Liver (tissue), 3 donors: Measurements from ENCODE around the gene DPM3.

Experiments
- GABPA ChIP-seq, 2 donors: IDR thresholded peaks in 1 of 2; conservative IDR thresholded peaks in 1 of 2; 2 replicates each; pipeline ENCODE4 v1.6.1; 2016; ENCODE audit warnings: antibody characterized with exemption in 2 of 2, mild to moderate bottlenecking in 1 of 2, moderate library complexity in 1 of 2
- HNF4A ChIP-seq, 2 donors: conservative IDR thresholded peaks; 2 replicates each; pipeline ENCODE4 v1.6.1; 2016; ENCODE audit warnings: antibody characterized with exemption in 2 of 2, mild to moderate bottlenecking in 2 of 2
- HNF4G ChIP-seq: IDR thresholded peaks from 2 replicates; pipeline ENCODE4 v1.6.1; 2016; ENCODE audit warnings: antibody characterized with exemption
- JUND ChIP-seq, 2 donors: IDR thresholded peaks; 2 replicates each; pipeline ENCODE4 v1.6.1; 2016; ENCODE audit warnings: antibody characterized with exemption in 2 of 2
- RAD21 ChIP-seq, 2 donors: IDR thresholded peaks; 2 replicates each; pipeline ENCODE4 v1.6.1; 2016; ENCODE audit warnings: antibody characterized with exemption in 2 of 2, mild to moderate bottlenecking in 2 of 2
- SP1 ChIP-seq: IDR thresholded peaks from 2 replicates; pipeline ENCODE4 v1.6.1; 2018; ENCODE audit warnings: antibody characterized with exemption, mild to moderate bottlenecking
- TAF1 ChIP-seq: conservative IDR thresholded peaks from 2 replicates; pipeline ENCODE4 v1.6.1; 2016; ENCODE audit warnings: antibody characterized with exemption, mild to moderate bottlenecking
- YY1 ChIP-seq: IDR thresholded peaks from 2 replicates; pipeline ENCODE4 v1.6.1; 2016; ENCODE audit warnings: antibody characterized with exemption, mild to moderate bottlenecking
- TF ChIP-seq, protein P1 (sequence below): fragments of 150-350 bp; IDR thresholded peaks from 2 replicates; pipeline ENCODE4 v1.5.1; 2017; ENCODE audit warnings: improper control_type of control experiment, low read depth, low read length; ENCODE audit not compliant: missing input control
- TF ChIP-seq, protein P2 (sequence below): IDR thresholded peaks from 2 replicates; pipeline ENCODE4 v1.6.1; 2016; ENCODE audit warnings: antibody characterized with exemption
- TF ChIP-seq, protein P3 (sequence below): IDR thresholded peaks from 2 replicates; pipeline ENCODE4 v1.6.1; 2016; ENCODE audit warnings: antibody characterized with exemption
- TF ChIP-seq, protein P4 (sequence below): IDR thresholded peaks from 2 replicates; pipeline ENCODE4 v1.6.1; 2016; ENCODE audit warnings: antibody characterized with exemption, mild to moderate bottlenecking
- donor health status: healthy.
- donor health status: healthy.

DNA sequence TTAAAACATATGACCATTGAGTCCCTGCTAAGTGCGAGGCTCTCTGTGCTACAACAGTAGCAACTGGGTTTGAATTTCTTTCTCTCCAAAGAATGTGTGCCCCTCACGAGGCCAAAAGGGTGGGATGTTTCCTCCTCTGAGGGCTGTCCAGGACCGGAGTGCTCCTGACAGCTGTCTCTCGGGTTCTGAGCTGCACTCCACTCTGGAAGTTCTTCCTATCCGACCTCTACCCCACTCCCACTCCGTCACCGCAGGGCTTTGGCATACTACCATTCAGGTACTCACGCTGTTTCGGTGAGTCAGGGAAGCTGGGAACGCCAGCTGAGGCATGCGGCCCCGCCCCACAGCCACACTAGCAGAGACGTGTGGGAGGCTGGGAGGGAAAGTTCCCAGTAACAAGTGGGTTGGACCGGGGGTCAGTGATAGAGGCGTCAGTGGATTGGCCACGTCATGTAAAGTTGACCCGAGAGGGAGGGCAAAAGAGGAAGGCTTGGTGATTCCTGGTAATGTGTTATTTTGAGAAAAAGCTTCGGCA lies 5.4 kb downstream of the DPM3 start:
- TF ChIP-seq SP1 (peak; percentile 75), RAD21 (IDR thresholded peaks at IDR 0.05) (peak in 1 of 2 donors; percentile 41), JUND (IDR thresholded peaks at IDR 0.05) (peak; percentile 41 to 80), YY1 (peak; percentile 65), TAF1 (no peak), HNF4G (peak; percentile 11), HNF4A (conservative IDR thresholded peaks at IDR 0.05) (peak; percentile 65 to 83), GABPA (IDR thresholded peaks at IDR 0.05 in 1 of 2, conservative IDR thresholded peaks at IDR 0.05 in 1 of 2) (no peak)
- TF ChIP-seq, protein P1, sequence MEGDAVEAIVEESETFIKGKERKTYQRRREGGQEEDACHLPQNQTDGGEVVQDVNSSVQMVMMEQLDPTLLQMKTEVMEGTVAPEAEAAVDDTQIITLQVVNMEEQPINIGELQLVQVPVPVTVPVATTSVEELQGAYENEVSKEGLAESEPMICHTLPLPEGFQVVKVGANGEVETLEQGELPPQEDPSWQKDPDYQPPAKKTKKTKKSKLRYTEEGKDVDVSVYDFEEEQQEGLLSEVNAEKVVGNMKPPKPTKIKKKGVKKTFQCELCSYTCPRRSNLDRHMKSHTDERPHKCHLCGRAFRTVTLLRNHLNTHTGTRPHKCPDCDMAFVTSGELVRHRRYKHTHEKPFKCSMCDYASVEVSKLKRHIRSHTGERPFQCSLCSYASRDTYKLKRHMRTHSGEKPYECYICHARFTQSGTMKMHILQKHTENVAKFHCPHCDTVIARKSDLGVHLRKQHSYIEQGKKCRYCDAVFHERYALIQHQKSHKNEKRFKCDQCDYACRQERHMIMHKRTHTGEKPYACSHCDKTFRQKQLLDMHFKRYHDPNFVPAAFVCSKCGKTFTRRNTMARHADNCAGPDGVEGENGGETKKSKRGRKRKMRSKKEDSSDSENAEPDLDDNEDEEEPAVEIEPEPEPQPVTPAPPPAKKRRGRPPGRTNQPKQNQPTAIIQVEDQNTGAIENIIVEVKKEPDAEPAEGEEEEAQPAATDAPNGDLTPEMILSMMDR: no peak
- TF ChIP-seq, protein P2, sequence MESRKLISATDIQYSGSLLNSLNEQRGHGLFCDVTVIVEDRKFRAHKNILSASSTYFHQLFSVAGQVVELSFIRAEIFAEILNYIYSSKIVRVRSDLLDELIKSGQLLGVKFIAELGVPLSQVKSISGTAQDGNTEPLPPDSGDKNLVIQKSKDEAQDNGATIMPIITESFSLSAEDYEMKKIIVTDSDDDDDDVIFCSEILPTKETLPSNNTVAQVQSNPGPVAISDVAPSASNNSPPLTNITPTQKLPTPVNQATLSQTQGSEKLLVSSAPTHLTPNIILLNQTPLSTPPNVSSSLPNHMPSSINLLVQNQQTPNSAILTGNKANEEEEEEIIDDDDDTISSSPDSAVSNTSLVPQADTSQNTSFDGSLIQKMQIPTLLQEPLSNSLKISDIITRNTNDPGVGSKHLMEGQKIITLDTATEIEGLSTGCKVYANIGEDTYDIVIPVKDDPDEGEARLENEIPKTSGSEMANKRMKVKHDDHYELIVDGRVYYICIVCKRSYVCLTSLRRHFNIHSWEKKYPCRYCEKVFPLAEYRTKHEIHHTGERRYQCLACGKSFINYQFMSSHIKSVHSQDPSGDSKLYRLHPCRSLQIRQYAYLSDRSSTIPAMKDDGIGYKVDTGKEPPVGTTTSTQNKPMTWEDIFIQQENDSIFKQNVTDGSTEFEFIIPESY: peak; percentile 74
- TF ChIP-seq, protein P3, sequence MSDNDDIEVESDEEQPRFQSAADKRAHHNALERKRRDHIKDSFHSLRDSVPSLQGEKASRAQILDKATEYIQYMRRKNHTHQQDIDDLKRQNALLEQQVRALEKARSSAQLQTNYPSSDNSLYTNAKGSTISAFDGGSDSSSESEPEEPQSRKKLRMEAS: peak; percentile 75
- TF ChIP-seq, protein P4, sequence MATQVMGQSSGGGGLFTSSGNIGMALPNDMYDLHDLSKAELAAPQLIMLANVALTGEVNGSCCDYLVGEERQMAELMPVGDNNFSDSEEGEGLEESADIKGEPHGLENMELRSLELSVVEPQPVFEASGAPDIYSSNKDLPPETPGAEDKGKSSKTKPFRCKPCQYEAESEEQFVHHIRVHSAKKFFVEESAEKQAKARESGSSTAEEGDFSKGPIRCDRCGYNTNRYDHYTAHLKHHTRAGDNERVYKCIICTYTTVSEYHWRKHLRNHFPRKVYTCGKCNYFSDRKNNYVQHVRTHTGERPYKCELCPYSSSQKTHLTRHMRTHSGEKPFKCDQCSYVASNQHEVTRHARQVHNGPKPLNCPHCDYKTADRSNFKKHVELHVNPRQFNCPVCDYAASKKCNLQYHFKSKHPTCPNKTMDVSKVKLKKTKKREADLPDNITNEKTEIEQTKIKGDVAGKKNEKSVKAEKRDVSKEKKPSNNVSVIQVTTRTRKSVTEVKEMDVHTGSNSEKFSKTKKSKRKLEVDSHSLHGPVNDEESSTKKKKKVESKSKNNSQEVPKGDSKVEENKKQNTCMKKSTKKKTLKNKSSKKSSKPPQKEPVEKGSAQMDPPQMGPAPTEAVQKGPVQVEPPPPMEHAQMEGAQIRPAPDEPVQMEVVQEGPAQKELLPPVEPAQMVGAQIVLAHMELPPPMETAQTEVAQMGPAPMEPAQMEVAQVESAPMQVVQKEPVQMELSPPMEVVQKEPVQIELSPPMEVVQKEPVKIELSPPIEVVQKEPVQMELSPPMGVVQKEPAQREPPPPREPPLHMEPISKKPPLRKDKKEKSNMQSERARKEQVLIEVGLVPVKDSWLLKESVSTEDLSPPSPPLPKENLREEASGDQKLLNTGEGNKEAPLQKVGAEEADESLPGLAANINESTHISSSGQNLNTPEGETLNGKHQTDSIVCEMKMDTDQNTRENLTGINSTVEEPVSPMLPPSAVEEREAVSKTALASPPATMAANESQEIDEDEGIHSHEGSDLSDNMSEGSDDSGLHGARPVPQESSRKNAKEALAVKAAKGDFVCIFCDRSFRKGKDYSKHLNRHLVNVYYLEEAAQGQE: peak; percentile 84
